ENCODE results near the gene KCNK6. TPM values are rescaled to one million over a fixed set of nuclear protein-coding genes. Genes with fewer than 3 reads are reported as not detected.

Gene KCNK6
- total and polyA plus RNA-seq, 4 donors = 1.2 to 4.6 (median 2.7) TPM

GRCh38 chr19:38293281-38293680 lies 26.4 kb upstream of the KCNK6 start:
- no peaks in the 10 kb centered on the region for H3K27me3 ChIP-seq (ENCODE audit: control insufficient read depth in 4 of 4, insufficient read depth in 4 of 4, low read length in 3 of 4)
- WGBS = 95% methylated on average over 9 of the region's 9 CpGs
- DNase-seq (ENCODE audit: low spot score) = no peak
- TF ChIP-seq HNF4A (conservative IDR thresholded peaks at IDR 0.05) (no peak), ZBTB33 (IDR thresholded peaks at IDR 0.05) (no peak), CTCF (IDR thresholded peaks at IDR 0.05; ENCODE audit: low read depth, low read length, missing input control) (no peak), FOXA1 (IDR thresholded peaks at IDR 0.05) (no peak), EGR1 (IDR thresholded peaks at IDR 0.05; ENCODE audit: low read depth in 2 of 2) (no peak), NR2F2 (IDR thresholded peaks at IDR 0.05) (no peak)
- no peak overlapping the region for H3K9ac ChIP-seq (ENCODE audit: low read depth in 1 of 2, low read length in 2 of 2)
- no peaks in the 10 kb centered on the region for H3K36me3 ChIP-seq (ENCODE audit: control insufficient read depth in 4 of 4, insufficient read depth in 3 of 4, low read depth in 1 of 4, low read length in 3 of 4)
- no peak overlapping the region for H3K4me3 ChIP-seq (ENCODE audit: low read depth in 1 of 3, low read length in 3 of 3)
- H3K9me3 ChIP-seq (ENCODE audit: control insufficient read depth in 4 of 4, low read length in 3 of 4) = no peaks in the 10 kb centered on the region
- H3K27ac ChIP-seq (ENCODE audit: low read depth in 1 of 2, low read length in 2 of 2) = no peak overlapping the region
- no peaks in the 10 kb centered on the region for H3K4me1 ChIP-seq (ENCODE audit: control insufficient read depth in 4 of 4, insufficient read depth in 4 of 4, low read length in 3 of 4)

GRCh38 chr19:38294090-38294489 lies 25.6 kb upstream of the KCNK6 start:
- H3K36me3 ChIP-seq (ENCODE audit: control insufficient read depth in 4 of 4, insufficient read depth in 3 of 4, low read depth in 1 of 4, low read length in 3 of 4) = no peaks in the 10 kb centered on the region
- TF ChIP-seq ATF3 (IDR thresholded peaks at IDR 0.05) = no peak
- no peak for TF ChIP-seq ZBTB33 (IDR thresholded peaks at IDR 0.05)
- no peak for TF ChIP-seq NR2F2 (IDR thresholded peaks at IDR 0.05)
- 89% methylated on average over 8 of the region's 8 CpGs for WGBS
- no peaks in the 10 kb centered on the region for H3K4me1 ChIP-seq (ENCODE audit: control insufficient read depth in 4 of 4, insufficient read depth in 4 of 4, low read length in 3 of 4)
- no peak overlapping the region for H3K27ac ChIP-seq (ENCODE audit: low read depth in 1 of 2, low read length in 2 of 2)
- H3K4me3 ChIP-seq (ENCODE audit: low read depth in 1 of 3, low read length in 3 of 3) = no peak overlapping the region
- no peak overlapping the region for H3K9ac ChIP-seq (ENCODE audit: low read depth in 1 of 2, low read length in 2 of 2)
- H3K9me3 ChIP-seq (ENCODE audit: control insufficient read depth in 4 of 4, low read length in 3 of 4) = no peaks in the 10 kb centered on the region
- DNase-seq (ENCODE audit: low spot score) = no peak
- H3K27me3 ChIP-seq (ENCODE audit: control insufficient read depth in 4 of 4, insufficient read depth in 4 of 4, low read length in 3 of 4) = no peaks in the 10 kb centered on the region

GRCh38 chr19:38298821-38299680 lies 20.6 kb upstream of the KCNK6 start:
- TF ChIP-seq NR2F2 (IDR thresholded peaks at IDR 0.05) (peak; percentile 69), EGR1 (IDR thresholded peaks at IDR 0.05; ENCODE audit: low read depth in 2 of 2) (no peak), HNF4G (IDR thresholded peaks at IDR 0.05) (no peak), SP1 (IDR thresholded peaks at IDR 0.05) (no peak), FOXA2 (IDR thresholded peaks at IDR 0.05) (no peak), RAD21 (IDR thresholded peaks at IDR 0.05) (peak in 1 of 2 donors; percentile 9)
- no peaks in the 10 kb centered on the region for H3K27me3 ChIP-seq (ENCODE audit: control insufficient read depth in 4 of 4, insufficient read depth in 4 of 4, low read length in 3 of 4)
- no peak for DNase-seq (ENCODE audit: low spot score)
- peaks cover 0 to 2% (median 0%) of the 10 kb centered on the region in 4 donors for H3K36me3 ChIP-seq (ENCODE audit: control insufficient read depth in 4 of 4, insufficient read depth in 3 of 4, low read depth in 1 of 4, low read length in 3 of 4)
- WGBS = 81% methylated on average over 11 of the region's 11 CpGs
- peaks cover 0 to 10% (median 8%) of the 10 kb centered on the region in 4 donors for H3K4me1 ChIP-seq (ENCODE audit: control insufficient read depth in 4 of 4, insufficient read depth in 4 of 4, low read length in 3 of 4)
- no peak overlapping the region for H3K4me3 ChIP-seq (ENCODE audit: low read depth in 1 of 3, low read length in 3 of 3)
- H3K27ac ChIP-seq (ENCODE audit: low read depth in 1 of 2, low read length in 2 of 2) = no peak overlapping the region
- H3K9me3 ChIP-seq (ENCODE audit: control insufficient read depth in 4 of 4, low read length in 3 of 4) = no peaks in the 10 kb centered on the region
- H3K9ac ChIP-seq (ENCODE audit: low read depth in 1 of 2, low read length in 2 of 2) = no peak overlapping the region
